Epithelial cell of alveolus of lung (primary cell): ENCODE data around the gene TMEM185A. TPM values are rescaled to one million over a fixed set of nuclear protein-coding genes. Genes with fewer than 3 reads are reported as not detected.

Experiments
- total RNA-seq: library from RNA; depleted of rRNA; stranded (reverse); fragments of >200 nt; gene quantifications from 2 replicates; pipeline ENCODE4 v1.2.1, GENCODE V29; 2015

TMEM185A gene
- total RNA-seq = 10.3 and 21.6 TPM in 2 replicates

GRCh38 chrX:149631234-149632165 is at the start of gene TMEM185A:
TSS of gene TMEM185A (minus strand) at chrX:149631792. CDS start at chrX:149631580, 212 bp downstream.

DNA sequence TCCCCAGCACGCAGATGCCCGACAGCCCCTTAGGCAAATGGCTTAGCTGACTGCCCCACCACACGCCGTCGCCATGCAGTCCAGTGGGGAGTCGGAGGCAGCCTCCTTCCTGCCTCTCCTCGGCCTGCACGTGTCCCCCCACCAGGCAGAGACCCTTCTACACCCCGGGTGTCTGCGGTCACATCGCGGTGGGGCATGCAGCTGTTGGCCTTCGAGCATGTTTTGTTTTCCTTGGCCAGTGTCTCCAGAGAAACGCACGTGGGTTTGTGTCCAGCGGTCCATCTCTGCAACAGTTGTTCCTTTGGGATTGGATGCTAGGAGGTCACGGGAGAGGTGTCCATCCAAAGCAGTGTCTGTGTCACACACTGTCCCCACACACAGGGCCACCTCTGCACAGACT is 36.4 kb downstream of the TMEM185A start, which contains the start of gene HSFX2:
Gene HSFX2 (minus strand): TSS at position 101 of the 400 bp plus-strand sequence. CDS start 614 bp downstream, outside the sequence.

GRCh38 chrX:149587359-149587758 is 44.2 kb downstream of the TMEM185A start, which contains the start of gene MAGEA9B:
TSS of gene MAGEA9B (minus strand) at chrX:149587459. CDS start at chrX:149583179, 4,280 bp downstream.

DNA sequence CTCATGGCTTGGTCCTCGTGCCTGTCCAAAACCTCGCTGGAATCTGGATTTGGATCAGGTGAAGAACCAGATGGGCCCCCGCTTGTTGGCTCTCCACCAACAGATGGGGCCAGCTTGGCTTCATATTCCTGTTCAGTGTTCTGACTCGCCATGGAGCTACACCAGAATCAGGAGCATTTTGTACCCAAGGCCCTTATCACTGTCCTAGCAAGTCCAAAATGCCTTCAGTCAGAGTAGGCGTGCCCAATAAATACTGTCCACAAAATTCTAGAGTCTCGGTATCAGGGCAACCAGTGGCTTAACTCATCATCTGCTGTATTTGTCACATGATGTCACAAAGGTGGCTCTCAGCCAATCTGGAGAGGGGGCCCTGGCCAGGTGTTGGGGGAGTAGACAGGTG is 81.9 kb downstream of the TMEM185A start, which contains the start of gene HSFX3:
Gene HSFX3 (minus strand): TSS at position 224 of the 400 bp plus-strand sequence. CDS start 72 bp downstream, at position 152.

Other genes with a start within 250 kb of the TMEM185A start
- gene IDS, start 126.5 kb downstream of the TMEM185A start, total RNA-seq = 28.1 and 34.9 TPM in 2 replicates
- gene EOLA1, start 90.8 kb downstream of the TMEM185A start, total RNA-seq = 5.9 and 7.3 TPM in 2 replicates
- gene HSFX3, start 81.9 kb downstream of the TMEM185A start, total RNA-seq = not detected in 2 replicates
- gene MAGEA9B, start 44.3 kb downstream of the TMEM185A start, total RNA-seq = not detected in 2 replicates
- 0.13 and 0.40 TPM in 2 replicates for gene HSFX2, start 36.5 kb downstream of the TMEM185A start, total RNA-seq
- gene MAGEA11, start 80.3 kb upstream of the TMEM185A start, total RNA-seq = not detected in 2 replicates
- gene HSFX1, start 142.3 kb upstream of the TMEM185A start, total RNA-seq = 0.26 and 0.88 TPM in 2 replicates
- not detected in 2 replicates for gene MAGEA9, start 150.1 kb upstream of the TMEM185A start, total RNA-seq
- not detected in 2 replicates for gene MAGEA8, start 249.4 kb upstream of the TMEM185A start, total RNA-seq